Neural cell (in vitro differentiated cells): ENCODE data around the gene SLC43A1.

ENCODE experiments used
- EP300 ChIP-seq: fragments of 450-650 bp; conservative IDR thresholded peaks from 2 replicates; pipeline ENCODE4 v1.6.1; 2014; ENCODE audit warnings: antibody characterized with exemption, mild to moderate bottlenecking, moderate library complexity; ENCODE audit not compliant: poor library complexity, severe bottlenecking
- TAF1 ChIP-seq: IDR thresholded peaks from 2 replicates; pipeline ENCODE4 v1.6.1; 2012; ENCODE audit warnings: low read depth
- TF ChIP-seq, protein P1 (sequence below): IDR thresholded peaks from 2 replicates; pipeline ENCODE4 v1.6.1; 2012; ENCODE audit warnings: borderline replicate concordance
- TF ChIP-seq, protein P2 (sequence below): fragments of 450-650 bp; IDR thresholded peaks from 2 replicates; pipeline ENCODE4 v1.5.1; 2014; ENCODE audit warnings: antibody characterized with exemption, mild to moderate bottlenecking, moderate library complexity; ENCODE audit not compliant: poor library complexity, severe bottlenecking

DNA sequence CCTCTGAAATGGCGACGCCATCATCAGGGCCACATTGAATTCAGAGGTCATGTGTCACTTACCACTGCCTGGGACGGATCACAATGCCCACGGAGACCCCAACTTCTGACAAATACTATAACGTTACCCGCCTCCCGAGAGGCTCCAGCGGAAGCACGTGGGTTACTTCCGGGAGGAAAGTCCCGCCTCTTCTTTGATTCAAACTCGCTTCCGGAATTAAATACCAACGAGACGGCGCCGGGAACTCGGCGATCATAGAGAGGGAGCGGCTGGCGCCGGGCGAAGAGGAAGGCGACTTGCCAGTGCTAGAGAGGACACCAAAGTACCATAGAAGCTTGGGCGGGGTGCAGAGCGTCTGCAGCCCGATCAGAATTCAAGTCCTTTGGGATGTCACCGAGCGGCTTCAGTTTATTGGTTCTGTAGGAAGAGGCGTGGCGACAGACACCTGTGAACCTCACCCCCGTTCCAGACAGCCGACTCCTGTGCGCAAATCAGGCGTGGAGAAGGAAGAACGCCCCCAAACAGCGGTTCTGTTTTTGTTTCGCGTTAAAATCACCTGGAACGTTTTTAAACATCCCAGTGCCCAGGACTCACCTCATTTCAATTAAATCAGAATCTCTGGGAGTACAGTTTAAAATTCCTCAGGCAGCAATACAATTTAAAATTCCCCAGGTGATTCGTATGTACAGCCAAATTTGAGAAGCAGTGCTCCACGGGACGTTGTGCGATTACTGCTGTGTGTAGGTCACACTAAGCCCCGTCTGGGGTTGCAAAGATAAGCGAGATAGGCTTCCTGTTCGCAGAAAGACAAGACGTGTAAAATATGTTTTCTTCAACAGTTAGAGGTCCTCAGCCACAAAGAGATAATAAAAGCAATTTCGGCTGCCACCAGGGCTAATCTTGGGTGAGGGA, 15.3 kb upstream of the SLC43A1 start, which contains the start of gene TIMM10:
- TF ChIP-seq, protein P1, sequence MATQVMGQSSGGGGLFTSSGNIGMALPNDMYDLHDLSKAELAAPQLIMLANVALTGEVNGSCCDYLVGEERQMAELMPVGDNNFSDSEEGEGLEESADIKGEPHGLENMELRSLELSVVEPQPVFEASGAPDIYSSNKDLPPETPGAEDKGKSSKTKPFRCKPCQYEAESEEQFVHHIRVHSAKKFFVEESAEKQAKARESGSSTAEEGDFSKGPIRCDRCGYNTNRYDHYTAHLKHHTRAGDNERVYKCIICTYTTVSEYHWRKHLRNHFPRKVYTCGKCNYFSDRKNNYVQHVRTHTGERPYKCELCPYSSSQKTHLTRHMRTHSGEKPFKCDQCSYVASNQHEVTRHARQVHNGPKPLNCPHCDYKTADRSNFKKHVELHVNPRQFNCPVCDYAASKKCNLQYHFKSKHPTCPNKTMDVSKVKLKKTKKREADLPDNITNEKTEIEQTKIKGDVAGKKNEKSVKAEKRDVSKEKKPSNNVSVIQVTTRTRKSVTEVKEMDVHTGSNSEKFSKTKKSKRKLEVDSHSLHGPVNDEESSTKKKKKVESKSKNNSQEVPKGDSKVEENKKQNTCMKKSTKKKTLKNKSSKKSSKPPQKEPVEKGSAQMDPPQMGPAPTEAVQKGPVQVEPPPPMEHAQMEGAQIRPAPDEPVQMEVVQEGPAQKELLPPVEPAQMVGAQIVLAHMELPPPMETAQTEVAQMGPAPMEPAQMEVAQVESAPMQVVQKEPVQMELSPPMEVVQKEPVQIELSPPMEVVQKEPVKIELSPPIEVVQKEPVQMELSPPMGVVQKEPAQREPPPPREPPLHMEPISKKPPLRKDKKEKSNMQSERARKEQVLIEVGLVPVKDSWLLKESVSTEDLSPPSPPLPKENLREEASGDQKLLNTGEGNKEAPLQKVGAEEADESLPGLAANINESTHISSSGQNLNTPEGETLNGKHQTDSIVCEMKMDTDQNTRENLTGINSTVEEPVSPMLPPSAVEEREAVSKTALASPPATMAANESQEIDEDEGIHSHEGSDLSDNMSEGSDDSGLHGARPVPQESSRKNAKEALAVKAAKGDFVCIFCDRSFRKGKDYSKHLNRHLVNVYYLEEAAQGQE: peak; percentile 23
- TF ChIP-seq TAF1: no peak
- TF ChIP-seq, protein P2, sequence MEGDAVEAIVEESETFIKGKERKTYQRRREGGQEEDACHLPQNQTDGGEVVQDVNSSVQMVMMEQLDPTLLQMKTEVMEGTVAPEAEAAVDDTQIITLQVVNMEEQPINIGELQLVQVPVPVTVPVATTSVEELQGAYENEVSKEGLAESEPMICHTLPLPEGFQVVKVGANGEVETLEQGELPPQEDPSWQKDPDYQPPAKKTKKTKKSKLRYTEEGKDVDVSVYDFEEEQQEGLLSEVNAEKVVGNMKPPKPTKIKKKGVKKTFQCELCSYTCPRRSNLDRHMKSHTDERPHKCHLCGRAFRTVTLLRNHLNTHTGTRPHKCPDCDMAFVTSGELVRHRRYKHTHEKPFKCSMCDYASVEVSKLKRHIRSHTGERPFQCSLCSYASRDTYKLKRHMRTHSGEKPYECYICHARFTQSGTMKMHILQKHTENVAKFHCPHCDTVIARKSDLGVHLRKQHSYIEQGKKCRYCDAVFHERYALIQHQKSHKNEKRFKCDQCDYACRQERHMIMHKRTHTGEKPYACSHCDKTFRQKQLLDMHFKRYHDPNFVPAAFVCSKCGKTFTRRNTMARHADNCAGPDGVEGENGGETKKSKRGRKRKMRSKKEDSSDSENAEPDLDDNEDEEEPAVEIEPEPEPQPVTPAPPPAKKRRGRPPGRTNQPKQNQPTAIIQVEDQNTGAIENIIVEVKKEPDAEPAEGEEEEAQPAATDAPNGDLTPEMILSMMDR: no peak
- peak; percentile 17 for TF ChIP-seq EP300
